Dermis microvascular lymphatic vessel endothelial cell (primary cell): Measurements from ENCODE around the gene UBB. TPM values are rescaled to one million over a fixed set of nuclear protein-coding genes. Genes with fewer than 3 reads are reported as not detected.
A peak's percentile ranks its signal among the peaks of the same experiment; 100 is the strongest.

Experiments
- DNase-seq, 2 donors: peaks; one replicate each; pipeline versions ENCODE4 v3.0.0 to v3.0.0-alpha.2; 2010; ENCODE audit warnings: low read depth in 2 of 2
- total RNA-seq: library from RNA; depleted of rRNA; stranded (reverse); fragments of >200 nt; gene quantifications from 2 replicates; pipeline ENCODE4 v1.2.1, GENCODE V29; 2014

The UBB gene
- total RNA-seq, result 1,808 and 2,481 TPM in 2 replicates

DNA sequence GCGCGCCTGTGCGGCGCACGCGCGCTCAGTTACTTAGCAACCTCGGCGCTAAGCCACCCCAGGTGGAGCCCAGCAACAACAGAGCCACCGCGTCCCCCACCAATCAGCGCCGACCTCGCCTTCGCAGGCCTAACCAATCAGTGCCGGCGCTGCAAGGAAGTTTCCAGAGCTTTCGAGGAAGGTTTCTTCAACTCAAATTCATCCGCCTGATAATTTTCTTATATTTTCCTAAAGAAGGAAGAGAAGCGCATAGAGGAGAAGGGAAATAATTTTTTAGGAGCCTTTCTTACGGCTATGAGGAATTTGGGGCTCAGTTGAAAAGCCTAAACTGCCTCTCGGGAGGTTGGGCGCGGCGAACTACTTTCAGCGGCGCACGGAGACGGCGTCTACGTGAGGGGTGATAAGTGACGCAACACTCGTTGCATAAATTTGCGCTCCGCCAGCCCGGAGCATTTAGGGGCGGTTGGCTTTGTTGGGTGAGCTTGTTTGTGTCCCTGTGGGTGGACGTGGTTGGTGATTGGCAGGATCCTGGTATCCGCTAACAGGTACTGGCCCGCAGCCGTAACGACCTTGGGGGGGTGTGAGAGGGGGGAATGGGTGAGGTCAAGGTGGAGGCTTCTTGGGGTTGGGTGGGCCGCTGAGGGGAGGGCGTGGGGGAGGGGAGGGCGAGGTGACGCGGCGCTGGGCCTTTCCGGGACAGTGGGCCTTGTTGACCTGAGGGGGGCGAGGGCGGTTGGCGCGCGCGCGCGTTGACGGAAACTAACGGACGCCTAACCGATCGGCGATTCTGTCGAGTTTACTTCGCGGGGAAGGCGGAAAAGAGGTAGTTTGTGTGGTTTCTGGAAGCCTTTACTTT, at the start of gene UBB:
TSS of gene UBB (plus strand) at position 452 of the 856 bp plus-strand sequence. CDS start 817 bp downstream, outside the sequence.
- DNase-seq, result peak; percentile 97 to 99

DNA sequence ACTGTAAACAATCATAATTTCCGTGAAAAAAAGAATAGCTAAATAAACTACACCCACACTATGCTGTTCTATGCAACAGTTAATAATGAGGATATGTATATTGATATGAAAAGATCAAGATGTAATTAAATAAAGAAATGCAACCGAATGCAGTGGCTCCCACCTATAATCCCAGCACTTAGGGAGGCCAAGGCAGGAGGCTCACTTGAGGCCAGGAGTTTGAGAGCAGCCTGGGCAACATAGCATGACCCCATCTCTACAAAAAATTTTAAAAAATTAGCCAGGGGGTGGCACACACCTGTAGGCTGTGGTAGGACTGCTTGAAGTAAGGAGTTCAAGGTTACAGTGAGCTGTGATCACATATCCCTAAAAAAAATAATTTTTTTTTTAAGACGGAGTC, 42.5 kb upstream of the UBB start:
- DNase-seq, result no peak

DNA sequence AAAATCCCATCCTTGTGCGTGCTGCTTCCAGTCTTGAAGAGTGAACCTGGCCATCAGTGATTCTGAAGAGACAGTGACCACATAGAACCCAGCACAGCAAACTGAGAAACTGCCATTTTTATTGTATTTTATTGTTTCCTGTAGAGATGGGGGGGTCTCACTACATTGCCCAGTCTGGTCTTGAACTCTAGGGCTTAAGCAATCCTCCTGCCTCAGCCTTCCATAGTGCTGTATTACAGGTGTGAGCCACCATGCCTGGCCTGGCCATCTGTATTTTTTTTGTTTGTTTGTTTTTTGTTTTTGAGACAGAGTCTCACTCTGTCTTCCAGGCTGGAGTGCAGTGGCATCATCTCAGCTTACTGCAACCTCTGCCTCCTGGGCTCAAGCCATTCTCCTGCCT, 41.5 kb upstream of the UBB start:
- DNase-seq, result no peak

DNA sequence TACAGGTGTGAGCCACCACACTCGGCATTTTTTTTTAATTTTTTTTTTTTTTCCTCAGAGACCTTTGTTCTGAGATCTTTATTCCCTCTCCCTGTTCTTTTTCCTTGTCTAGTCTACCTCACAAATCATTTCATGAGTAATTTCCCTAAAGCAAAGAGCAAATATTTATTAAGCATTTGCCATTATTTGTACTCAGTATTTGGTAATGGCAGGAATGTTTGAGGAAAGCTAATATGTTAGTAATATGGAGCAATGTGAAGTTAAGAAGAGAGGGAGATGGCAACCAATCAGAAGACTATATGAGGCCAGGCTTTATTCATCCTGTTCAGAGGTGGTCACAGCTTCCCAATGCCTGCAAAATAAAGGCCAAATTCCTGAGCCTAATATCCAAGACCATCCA, 40.9 kb upstream of the UBB start:
- DNase-seq, result no peak

DNA sequence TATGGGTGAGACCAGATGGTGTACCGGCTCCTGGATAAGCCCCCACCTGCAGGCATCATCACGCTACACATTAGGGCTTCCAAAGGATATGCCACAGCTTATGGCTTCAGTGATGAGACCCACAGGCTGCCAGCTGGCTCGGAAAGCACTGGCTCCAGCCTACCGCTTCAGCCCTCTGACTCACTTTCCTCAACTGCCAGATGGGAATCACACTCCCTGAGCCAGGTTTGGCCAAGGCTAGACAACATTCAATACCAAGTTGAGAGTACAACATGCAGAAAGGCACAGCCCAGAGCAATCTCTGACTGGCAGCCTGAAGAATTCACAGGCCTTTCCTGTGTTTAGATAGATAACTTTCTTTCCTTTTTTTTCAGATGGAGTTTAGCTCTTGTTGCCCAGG, 37.9 kb upstream of the UBB start:
- DNase-seq, result peak in 1 of 2 donors; percentile 67

DNA sequence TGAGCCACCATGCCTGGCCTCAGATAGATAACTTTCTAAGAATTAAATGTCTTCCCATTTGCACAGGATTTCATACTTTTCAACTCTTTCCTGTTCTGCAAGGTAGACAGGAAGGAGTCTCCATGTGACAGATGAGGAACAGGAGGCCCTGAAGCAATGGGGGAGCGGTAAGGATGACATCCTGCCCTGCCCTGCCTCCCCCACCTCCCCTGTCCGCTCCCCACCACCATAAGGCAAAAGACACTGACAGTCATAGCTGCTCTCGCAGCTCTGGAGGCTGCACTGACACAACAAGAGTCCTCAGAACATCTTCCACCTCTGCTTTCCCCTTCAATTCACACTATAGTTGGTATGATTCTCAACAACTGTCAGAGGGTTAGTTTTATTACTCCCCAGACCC, 37.3 kb upstream of the UBB start:
- no peak for DNase-seq

DNA sequence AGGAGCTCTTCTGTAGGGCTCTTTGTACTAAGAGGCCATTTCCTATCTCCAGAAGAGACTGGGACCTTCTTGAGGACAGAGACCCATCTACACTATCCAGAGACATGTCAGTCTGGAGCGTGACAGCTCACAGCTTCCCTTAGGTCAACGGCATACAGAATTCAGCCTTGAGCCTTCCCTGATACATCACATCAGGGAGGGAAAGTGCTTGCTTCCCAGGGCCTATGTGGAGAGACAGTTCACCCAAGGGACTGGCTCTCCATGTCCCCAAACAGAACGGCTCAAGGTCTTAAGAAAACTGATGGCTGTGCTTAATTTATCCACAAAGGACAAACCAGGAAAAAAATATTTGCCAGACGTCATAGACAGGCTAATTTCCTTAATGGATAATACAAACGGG, 35.3 kb upstream of the UBB start:
- no peak for DNase-seq

DNA sequence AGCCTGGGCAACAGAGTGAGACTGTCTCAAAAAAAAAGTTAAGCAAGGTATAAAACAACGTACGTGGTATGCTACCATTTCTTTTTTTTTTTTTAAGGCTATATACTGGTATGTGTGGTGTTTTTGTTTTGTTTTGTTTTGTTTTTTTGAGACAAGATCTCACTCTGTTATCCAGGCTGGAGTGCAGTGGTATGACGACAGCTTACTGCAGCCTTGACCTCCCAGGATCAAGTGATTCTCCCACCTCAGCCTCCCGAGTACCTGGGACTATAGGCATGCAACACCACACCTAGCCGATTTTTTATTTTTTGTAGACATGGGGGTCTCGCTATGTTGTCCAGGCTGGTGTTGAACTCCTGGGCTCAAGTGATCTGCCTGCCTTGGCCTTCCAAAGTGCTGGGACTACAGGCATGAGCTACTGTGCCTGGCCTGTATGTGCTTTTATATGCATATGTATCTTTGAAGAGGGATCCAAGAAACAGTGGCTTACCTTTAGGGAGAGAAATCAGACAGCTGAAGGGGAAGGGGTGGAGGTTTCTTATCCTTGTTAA, 34.1 kb upstream of the UBB start:
- no peak for DNase-seq

DNA sequence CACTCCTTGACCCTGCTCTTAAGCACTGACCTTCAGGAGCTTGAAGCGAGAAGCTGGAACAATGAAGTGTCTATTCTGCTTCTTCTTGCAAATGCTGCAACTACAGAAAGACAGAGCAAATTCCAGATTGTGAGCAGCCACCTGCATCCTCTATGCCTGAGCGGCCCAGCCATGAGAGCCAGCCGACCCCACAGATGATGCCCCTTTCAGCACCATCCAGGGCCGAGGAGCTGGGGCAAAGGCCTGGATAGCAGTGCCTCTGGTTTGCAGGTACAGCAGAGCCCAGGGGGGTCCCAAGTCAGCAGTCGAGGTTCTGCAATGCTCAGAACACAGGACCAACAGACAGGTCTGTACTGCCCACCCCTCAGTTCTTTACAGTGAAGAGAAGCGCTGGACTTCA, 32.3 kb upstream of the UBB start:
- DNase-seq, result no peak

DNA sequence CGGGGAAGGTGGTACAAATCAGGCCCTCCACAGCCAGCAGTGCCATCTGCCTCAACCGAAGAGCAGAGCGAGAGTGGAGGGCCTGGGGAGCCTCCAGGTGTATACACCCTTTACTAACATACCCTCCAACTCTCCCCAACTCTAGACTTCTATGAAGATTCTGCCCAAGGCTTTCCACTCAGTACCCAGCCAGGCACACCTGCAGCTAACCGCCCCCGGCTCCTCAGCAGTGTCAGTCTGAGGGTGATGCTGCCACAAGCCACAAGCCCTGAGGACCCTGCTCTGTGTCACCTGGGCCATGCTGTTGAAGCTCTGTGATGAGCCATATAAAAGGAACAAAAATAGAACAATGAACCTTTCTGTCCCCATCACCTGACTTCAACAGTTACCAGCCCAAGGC, 31.5 kb upstream of the UBB start:
- DNase-seq, result no peak

DNA sequence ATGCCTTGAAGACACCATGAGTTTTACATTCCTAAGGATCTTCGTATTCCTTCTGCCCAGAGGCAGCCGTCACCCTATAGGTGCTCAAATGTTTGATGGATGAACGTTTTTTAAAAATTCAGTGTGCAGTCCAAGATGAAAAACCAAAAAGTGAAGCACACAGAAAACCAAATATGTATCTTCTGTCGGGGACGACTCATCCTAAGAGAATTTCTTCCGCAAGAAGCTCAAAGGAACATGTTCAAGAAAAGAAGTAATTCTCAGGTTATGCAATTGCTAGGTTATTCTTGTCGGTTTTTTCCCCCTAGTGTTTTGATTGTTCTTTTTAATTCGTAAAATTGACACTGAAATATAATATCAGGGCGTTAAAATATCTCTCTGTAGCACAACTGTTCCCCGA, 29.1 kb upstream of the UBB start:
- DNase-seq, result no peak

DNA sequence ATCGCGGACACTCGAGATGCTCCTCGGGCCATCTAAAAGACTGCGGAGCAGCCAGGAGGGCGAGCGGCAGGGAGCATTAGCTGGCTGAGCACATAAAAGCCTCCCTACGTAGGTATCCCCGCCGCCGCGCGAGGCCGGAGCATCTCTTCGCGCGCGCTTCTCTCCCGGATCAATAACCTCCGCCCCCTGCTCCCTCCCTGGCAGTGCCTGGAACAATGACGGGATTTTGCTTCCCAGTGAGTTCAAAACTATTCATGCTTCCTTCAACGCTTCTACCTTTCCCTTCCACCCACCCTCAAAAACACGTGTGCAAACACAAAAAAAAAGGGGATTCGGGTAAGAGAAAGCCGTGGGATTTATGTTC, 28.6 kb upstream of the UBB start:
- DNase-seq, result peak in 1 of 2 donors; percentile 25

DNA sequence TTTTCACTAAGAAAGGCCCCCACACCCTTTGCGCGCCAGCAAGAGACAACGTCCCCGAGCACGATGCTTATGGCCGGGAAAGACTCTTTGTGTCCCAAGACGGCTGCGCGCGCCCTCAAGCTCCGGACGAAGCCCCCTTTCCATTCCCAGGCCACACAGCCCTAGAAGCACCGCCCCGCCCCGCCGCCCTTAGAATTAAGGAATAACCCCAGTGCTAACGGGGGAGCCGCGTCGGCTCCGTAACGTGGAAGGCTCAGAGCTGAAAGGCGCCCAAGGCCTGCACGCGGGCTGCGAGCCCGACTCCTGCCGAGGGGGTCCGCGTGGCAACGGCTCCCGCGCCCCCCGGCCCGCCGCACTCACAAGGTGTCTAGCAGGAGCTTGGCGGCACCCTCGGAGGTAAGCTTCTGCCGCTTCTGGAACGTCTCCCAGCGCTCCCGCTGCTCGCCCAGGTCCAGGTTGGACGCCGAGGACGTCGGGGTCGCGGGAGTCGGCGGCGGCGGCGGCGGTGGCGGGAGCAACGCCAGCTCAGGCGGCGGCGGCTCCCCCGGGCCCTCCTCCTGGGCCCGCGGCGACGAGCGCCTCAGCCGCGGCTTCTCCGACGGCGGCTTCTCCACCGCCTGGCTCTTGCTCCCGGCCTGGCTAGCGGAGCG, 28.1 kb upstream of the UBB start:
- DNase-seq, result peak in 1 of 2 donors; percentile 38

DNA sequence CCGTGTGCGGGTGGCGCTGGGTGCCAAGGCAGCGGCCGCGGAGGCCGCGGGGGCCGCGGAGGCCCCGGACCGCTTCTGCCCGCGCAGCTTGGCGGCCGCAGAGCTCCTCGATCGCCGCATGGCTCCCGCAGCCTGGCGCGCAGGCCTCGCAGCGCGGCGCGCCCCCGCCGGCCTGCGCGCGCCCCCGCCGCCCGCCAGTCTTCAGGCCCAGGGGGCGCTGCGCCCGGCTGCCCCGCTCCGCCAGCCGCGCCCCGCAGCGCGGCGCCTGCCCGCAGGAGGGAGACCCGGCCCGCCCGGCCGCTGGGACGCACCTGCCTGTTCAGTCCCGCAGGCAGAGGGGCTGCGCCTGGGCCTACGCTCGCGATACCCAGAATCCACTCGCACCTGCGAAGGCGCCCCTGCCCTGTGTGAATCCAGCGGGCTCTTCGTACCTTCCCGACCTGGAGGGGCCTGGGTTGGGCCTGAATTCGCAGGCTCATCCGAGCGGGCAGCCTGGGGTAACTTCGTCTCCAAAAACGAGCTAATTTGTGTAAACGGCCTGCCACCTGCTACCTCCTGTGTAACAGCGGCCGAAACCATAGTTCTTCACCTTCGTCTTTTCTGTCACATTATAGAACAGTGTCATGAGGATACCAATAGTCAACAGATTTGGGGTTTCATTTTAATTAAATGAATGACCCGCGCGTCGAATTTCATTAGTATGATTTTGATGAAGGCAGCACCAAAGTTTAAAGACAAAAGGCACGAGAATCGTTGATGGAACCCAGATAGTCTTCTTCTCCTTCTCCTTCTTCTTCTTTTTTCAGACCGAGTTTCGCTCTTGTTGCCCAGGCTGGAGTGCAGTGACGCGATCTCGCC, 27.3 kb upstream of the UBB start, which contains the start of gene CENPV:
TSS of gene CENPV (minus strand) at position 153 of the 858 bp plus-strand sequence. CDS start at position 120, 33 bp downstream.
- DNase-seq, result peak in 1 of 2 donors; percentile 62

DNA sequence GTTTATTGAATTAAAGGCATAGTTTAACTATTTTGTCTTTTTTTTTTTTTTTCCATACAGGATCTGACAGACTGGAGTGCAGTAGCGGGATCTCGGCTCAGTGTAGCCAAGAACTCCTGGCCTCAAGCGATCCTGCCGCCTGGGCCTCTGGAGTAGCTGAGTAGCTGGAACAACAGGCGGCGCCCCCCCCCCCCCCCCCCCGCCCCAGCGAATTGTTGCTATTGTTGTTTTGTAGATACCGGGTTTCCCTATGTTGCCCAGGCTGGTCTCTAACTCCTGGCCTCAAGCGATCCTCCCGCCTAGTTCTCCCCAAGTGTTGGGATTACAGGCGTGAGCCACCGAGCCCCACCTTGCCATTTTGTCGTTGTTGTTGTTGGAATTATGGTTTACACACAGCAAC, 26.3 kb upstream of the UBB start:
- no peak for DNase-seq

DNA sequence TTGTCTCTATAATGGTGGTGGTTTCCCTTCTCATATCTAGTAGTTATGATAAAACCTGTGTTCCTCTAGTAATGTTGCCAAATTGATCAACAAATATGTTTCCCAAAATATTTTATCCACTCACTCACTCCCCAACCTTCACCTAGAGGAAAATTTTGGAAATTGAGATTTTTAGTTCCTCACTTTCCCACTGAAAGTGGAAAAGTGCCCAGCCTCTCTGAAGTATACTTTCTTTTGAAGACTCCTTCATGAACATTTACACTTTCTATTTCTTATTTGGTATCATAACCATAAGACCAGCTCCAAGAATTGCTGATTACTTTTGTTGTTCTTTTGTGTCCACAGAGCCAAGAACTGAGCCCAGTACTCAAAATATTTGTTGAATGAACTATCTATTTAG, 22.5 kb upstream of the UBB start:
- no peak for DNase-seq

DNA sequence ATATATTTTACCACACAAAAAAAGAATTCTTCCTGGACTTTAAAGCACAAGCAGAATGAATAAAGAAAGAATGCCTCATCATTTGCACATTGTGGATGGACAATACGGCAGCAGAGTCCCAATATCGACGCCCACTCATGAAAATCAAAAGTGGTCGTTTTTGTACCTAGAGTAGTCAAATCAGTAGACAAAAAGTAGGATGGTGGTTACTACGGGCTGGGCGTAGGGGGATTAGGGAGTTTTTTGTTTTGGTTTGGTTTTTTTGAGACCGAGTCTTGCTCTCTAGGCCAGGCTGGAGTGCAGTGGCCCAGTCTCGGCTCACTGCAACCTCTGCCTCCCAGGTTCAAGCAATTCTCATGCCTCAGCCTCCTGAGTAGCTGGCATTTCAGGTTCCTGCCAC, 19.0 kb upstream of the UBB start:
- DNase-seq, result no peak

DNA sequence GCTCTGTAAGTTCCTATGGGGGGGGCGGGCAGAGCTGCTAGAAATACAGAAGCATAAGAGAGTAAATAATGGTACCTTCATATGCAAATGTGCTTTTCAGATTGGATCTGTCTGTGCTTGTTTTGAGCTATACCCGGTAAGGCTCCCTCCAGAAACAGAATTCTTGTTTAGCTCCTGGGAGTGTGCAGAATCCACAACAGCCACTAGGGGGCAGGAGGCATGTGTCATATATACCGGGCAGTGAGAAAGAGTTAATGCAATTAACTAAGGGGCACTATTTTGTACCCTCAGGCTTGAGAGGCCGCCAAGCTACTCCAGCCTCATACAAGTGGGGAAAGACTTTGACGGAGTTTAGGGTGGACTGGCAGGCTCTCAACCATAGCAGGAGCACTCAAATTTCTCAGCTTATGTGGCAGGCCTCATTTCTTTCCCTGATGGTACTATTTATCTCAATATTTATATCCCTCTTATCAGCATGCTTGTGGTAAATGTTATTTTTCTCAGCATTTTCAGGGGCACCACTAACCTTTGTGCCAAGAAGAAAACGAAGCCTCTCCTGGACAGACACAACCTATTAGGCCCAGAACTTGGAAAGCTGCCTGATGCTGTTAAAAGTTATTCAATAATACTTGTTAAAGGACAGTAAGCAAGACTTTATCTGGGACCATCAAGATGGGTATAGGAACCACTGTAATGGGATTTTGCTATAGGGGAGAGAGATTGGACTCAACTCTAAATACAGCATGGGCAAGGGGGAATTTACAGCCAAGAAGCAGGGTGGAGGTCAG, 16.9 kb upstream of the UBB start:
- DNase-seq, result peak; percentile 55 to 74

DNA sequence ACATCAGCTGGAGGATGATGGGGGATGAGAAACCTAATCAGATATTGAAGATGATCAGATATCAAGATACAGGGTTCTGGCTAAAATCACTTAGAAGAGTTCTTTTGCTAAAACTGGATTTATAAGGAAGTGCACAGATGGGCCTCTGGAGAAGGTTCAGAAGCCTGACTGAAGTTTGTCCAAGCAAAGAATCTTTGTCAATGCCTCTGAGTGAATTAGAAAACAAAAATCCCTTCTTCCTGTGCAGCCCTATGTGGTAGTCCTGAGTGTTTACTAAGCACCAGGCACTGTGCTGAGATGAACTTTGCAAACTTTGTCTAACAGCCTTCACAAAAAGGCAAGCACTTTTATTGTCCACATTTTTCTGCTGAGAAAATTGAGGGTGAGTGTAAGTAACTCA, 16.3 kb upstream of the UBB start:
- DNase-seq, result no peak

DNA sequence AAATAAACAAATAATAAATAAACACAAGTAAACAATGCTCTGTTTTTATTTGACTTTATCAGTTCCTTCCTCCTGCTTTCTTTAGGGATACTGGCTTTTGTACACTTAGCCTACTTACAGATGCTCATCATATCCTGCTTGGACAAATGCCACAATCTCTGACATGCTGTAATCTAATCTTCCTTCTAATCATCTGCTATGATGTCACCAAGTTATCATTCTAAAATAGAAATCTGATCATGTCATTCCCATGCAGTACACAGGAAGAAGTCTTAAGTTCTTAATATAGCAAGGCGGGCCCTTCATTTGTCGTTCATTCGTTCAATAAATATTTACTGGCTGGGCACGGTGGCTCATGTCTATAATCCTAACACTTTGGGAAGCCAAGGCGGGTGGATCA, 9.1 kb upstream of the UBB start:
- DNase-seq, result peak in 1 of 2 donors; percentile 76
